ENCODE data around the gene SPATA20. TPM values are rescaled to one million over a fixed set of nuclear protein-coding genes. Genes with fewer than 3 reads are reported as not detected.

The SPATA20 gene
- total RNA-seq, 1 experiment from 2014 or later, result 11.1 TPM

DNA sequence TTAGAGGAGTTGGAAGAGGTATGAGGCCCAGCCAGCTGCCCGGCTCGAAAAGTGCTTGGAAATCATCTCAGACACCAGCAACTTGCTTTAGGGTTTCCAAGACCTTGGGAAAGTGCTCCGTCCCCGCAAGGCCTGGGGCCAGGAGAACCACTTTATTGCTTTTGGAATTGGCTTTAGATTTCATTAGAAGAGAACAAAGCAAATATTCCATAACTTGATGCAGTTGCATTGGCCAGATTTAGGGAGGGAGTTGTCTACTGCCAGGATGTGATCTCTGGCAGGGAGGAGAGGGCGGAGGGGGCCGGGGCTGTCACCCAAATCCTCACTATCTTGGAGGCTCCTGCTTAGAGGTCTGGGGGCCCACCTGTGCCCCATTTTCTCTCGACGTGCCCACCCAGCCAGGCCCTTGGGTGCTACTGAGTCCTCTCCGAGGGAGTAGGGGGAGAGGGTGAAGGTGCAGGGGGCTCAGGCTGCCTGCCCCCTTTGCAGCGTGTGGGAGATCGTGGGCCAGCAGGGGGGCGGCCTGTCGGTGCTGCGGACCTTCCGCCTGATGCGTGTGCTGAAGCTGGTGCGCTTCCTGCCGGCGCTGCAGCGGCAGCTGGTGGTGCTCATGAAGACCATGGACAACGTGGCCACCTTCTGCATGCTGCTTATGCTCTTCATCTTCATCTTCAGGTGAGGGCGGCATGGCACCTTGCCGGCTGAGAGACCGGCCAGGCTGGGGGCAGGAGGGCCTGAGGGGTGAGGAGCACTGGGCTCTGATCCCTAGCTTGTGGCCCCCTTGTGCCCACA is 44.2 kb downstream of the SPATA20 start:
- intact Hi-C loops (cut with micrococcal nuclease; ENCODE audit: unreplicated experiment), result no loop called here
- POLR2A ChIA-PET (ENCODE audit: low non-redundant PET), result no interaction called here
- no peaks in the 10 kb centered on the region for H3K4me1 ChIP-seq (ENCODE audit: insufficient read depth, low read length, poor library complexity, severe bottlenecking)

DNA sequence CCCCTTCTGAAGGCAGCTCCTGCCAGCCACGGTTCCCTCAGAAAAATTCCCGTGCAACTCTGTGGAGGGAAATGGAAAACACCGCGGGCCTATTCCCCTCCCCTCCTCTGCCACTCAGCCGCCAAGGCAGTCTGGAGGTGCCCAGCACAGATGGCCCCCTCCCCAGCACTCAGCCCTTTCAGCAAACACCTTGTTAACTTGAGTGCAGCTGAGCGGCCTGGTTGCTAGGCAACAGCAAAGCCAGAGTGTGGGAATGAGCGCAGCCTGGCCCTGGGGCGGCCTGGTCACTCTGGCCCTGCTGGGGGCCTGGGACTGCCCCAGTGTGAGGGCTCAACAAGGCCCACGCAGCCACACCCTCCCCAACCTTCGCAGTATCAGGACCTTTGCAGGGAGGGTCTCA is 46.3 kb downstream of the SPATA20 start:
- TF ChIP-seq, protein P1, sequence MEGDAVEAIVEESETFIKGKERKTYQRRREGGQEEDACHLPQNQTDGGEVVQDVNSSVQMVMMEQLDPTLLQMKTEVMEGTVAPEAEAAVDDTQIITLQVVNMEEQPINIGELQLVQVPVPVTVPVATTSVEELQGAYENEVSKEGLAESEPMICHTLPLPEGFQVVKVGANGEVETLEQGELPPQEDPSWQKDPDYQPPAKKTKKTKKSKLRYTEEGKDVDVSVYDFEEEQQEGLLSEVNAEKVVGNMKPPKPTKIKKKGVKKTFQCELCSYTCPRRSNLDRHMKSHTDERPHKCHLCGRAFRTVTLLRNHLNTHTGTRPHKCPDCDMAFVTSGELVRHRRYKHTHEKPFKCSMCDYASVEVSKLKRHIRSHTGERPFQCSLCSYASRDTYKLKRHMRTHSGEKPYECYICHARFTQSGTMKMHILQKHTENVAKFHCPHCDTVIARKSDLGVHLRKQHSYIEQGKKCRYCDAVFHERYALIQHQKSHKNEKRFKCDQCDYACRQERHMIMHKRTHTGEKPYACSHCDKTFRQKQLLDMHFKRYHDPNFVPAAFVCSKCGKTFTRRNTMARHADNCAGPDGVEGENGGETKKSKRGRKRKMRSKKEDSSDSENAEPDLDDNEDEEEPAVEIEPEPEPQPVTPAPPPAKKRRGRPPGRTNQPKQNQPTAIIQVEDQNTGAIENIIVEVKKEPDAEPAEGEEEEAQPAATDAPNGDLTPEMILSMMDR (conservative IDR thresholded peaks at IDR 0.05; ENCODE audit: low read depth, low read length), result no peak
- no peak for TF ChIP-seq EZH2 (IDR thresholded peaks at IDR 0.05; ENCODE audit: borderline replicate concordance, low read depth, low read length, poor library complexity, severe bottlenecking)
- intact Hi-C loops (cut with micrococcal nuclease; ENCODE audit: unreplicated experiment), result no loop called here
- Histone ChIP-seq H3K27ac (ENCODE audit: low read depth, low read length, poor library complexity, severe bottlenecking) (no peak overlapping the region), H3K36me3 (ENCODE audit: insufficient read depth, low read length, poor library complexity, severe bottlenecking) (no peaks in the 10 kb centered on the region), H3K4me3 (ENCODE audit: low read depth, low read length, poor library complexity, severe bottlenecking) (no peak overlapping the region), H3K27me3 (replicated peaks; ENCODE audit: insufficient read depth, low read depth, low read length, poor library complexity) (no peaks in the 10 kb centered on the region), H3K4me1 (ENCODE audit: insufficient read depth, low read length, poor library complexity, severe bottlenecking) (no peaks in the 10 kb centered on the region), H3K9me3 (ENCODE audit: low read depth, low read length, poor library complexity, severe bottlenecking) (no peaks in the 10 kb centered on the region)
- BruUV-seq (replicated peaks), result no TSS peak
- no peak for DNase-seq (ENCODE audit: low spot score)
- ChIA-PET CTCF (no interaction called here), POLR2A (ENCODE audit: low non-redundant PET) (no interaction called here)

More for the DNA sequence above, 44.2 kb downstream of the SPATA20 start:
- H3K9me3 ChIP-seq (ENCODE audit: low read depth, low read length, poor library complexity, severe bottlenecking), result no peaks in the 10 kb centered on the region
- no peaks in the 10 kb centered on the region for H3K36me3 ChIP-seq (ENCODE audit: insufficient read depth, low read length, poor library complexity, severe bottlenecking)
- no peak overlapping the region for H3K4me3 ChIP-seq (ENCODE audit: low read depth, low read length, poor library complexity, severe bottlenecking)
- DNase-seq (ENCODE audit: low spot score), result no peak
- TF ChIP-seq, protein P1 (conservative IDR thresholded peaks at IDR 0.05; ENCODE audit: low read depth, low read length), result no peak
- no peak overlapping the region for H3K27ac ChIP-seq (ENCODE audit: low read depth, low read length, poor library complexity, severe bottlenecking)
- CTCF ChIA-PET, result no interaction called here
- BruUV-seq (replicated peaks), result no TSS peak
- no peaks in the 10 kb centered on the region for H3K27me3 ChIP-seq (replicated peaks; ENCODE audit: insufficient read depth, low read depth, low read length, poor library complexity)

DNA sequence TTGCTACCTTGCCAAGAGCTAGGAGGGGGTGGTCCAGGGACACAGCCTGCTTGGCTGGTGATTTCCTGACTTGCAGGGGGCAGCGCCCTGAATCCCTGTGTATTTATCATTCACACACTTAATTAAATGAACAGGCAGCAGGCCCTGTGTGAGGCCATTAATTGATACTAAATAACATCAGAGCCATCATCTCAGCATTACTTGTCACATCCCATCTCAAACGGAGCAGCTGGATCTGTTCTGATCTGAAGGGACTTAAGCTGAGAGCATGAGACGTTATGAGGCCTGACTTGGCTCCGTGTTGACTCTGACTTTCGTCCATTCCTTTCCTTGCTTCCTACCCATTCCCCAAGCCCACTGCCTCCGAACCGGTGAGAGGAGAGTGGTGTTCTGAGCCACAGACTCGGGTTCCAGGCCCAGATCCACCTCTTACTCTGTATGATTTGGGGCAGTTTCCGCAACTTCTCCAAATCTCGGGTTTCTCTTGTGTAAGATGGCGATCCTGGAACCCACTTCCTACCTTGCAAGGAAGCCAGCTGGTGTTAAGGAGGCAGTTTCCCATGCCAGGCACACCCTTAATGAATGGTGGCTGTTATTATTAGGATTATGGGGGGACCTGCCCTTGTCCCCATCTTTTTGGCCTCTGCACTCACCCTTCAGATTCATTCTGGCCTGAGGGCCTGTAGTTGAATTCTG is 47.3 kb downstream of the SPATA20 start:
- TF ChIP-seq EZH2 (IDR thresholded peaks at IDR 0.05; ENCODE audit: borderline replicate concordance, low read depth, low read length, poor library complexity, severe bottlenecking), result no peak
- TF ChIP-seq, protein P1 (conservative IDR thresholded peaks at IDR 0.05; ENCODE audit: low read depth, low read length), result no peak
- Histone ChIP-seq H3K27ac (ENCODE audit: low read depth, low read length, poor library complexity, severe bottlenecking) (no peak overlapping the region), H3K36me3 (ENCODE audit: insufficient read depth, low read length, poor library complexity, severe bottlenecking) (no peaks in the 10 kb centered on the region), H3K4me3 (ENCODE audit: low read depth, low read length, poor library complexity, severe bottlenecking) (no peak overlapping the region), H3K27me3 (replicated peaks; ENCODE audit: insufficient read depth, low read depth, low read length, poor library complexity) (no peaks in the 10 kb centered on the region), H3K9me3 (ENCODE audit: low read depth, low read length, poor library complexity, severe bottlenecking) (no peaks in the 10 kb centered on the region), H3K4me1 (ENCODE audit: insufficient read depth, low read length, poor library complexity, severe bottlenecking) (no peaks in the 10 kb centered on the region)
- no TSS peak for BruUV-seq (replicated peaks)
- CTCF ChIA-PET, result no interaction called here
- intact Hi-C loops (cut with micrococcal nuclease; ENCODE audit: unreplicated experiment), result no loop called here
- POLR2A ChIA-PET (ENCODE audit: low non-redundant PET), result no interaction called here
- DNase-seq (ENCODE audit: low spot score), result no peak

Data from A673 (cell line).